Retinal pigment epithelial cell (primary cell): ENCODE measurements around the gene MAST1.
A peak's percentile ranks its signal among the peaks of the same experiment; 100 is the strongest.

Source experiments
- DNase-seq: peaks from one replicate; pipeline ENCODE4 v3.0.0-alpha.2; 2010; ENCODE audit warnings: low read depth
- H3K4me3 ChIP-seq: 2 replicates; pipeline ENCODE4 v1.5.1; 2011; ENCODE audit warnings: mild to moderate bottlenecking, low read length, control low read depth, moderate library complexity
- CTCF ChIP-seq: conservative IDR thresholded peaks from 2 replicates; pipeline ENCODE4 v1.5.1; 2011; ENCODE audit warnings: low read depth, low read length, control low read depth, inconsistent platforms

The MAST1 gene

GRCh38 chr19:12872941-12873890 lies 34.9 kb downstream of the MAST1 start:
- H3K4me3 ChIP-seq, result no peak overlapping the region
- TF ChIP-seq CTCF, result no peak
- no peak for DNase-seq

- no peak overlapping the region for H3K4me3 ChIP-seq
- no peak for DNase-seq
- TF ChIP-seq CTCF, result no peak
Observed at GRCh38 chr19:12873891-12874745, 35.8 kb downstream of the MAST1 start.

- TF ChIP-seq CTCF, result no peak
- H3K4me3 ChIP-seq, result no peak overlapping the region
- no peak for DNase-seq
Observed at GRCh38 chr19:12875086-12875485, 36.8 kb downstream of the MAST1 start.

GRCh38 chr19:12880551-12881171 lies 42.3 kb downstream of the MAST1 start:
- TF ChIP-seq CTCF, result no peak
- no peak for DNase-seq
- peak overlapping the region; percentile 80 for H3K4me3 ChIP-seq

GRCh38 chr19:12881172-12881808 lies 43.0 kb downstream of the MAST1 start, which contains the start of gene DNASE2:
DNASE2 (minus strand) TSS chr19:12881449; CDS start chr19:12881375, 74 bp downstream.
- DNase-seq, result peak; percentile 79
- peak within 1 kb of the TSS; percentile 80 for H3K4me3 ChIP-seq
- TF ChIP-seq CTCF, result no peak

DNA sequence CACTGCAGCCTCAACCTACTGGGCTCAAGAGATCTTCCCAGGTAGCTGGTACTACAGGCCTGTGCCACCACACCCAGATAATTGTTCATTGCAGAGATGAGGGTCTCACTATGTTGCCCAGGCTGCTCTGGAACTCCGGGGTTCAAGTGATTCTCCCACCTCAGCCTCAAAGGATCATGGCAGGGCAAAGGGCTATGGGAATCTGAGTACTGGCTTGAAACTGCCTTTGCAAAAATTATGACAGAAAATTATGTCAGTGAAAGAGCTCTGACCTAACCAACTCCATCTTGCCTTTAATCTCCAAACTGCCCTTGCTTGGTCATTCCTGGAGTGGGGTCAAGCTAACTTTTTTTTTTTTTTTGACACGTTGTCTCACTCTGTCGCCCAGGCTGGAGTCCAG lies 44.3 kb downstream of the MAST1 start:
- TF ChIP-seq CTCF, result no peak
- H3K4me3 ChIP-seq, result no peak overlapping the region
- DNase-seq, result no peak
